Panc1 (cell line): ENCODE measurements around the gene ACER2.

Experiments used
- POLR2AphosphoS5 ChIP-seq: IDR thresholded peaks from 2 replicates; pipeline ENCODE4 v1.6.1; 2012; ENCODE audit warnings: mild to moderate bottlenecking, low read depth, low read length, moderate library complexity
- SIN3A ChIP-seq: IDR thresholded peaks from 2 replicates; pipeline ENCODE4 v1.6.1; 2012; ENCODE audit warnings: low read depth, mild to moderate bottlenecking, low read length, moderate library complexity, borderline replicate concordance; ENCODE audit not compliant: insufficient read depth
- TCF7L2 ChIP-seq: IDR thresholded peaks from 2 replicates; pipeline ENCODE4 v1.6.1; 2011; ENCODE audit warnings: mild to moderate bottlenecking, low read depth, low read length, inconsistent platforms
- TF ChIP-seq, protein P1 (sequence below): fragments of 450-650 bp; IDR thresholded peaks from 2 replicates; pipeline ENCODE4 v1.5.1; 2017; ENCODE audit warnings: mild to moderate bottlenecking
- TF ChIP-seq, protein P2 (sequence below), 2 experiments: IDR thresholded peaks; 2 replicates each; pipeline ENCODE4 v1.6.1; 2011 to 2012; ENCODE audit warnings: low read depth in 2 of 2, control low read depth in 1 of 2, low read length in 1 of 2, mild to moderate bottlenecking in 1 of 2, moderate library complexity in 1 of 2; ENCODE audit not compliant: insufficient read depth in 1 of 2

DNA sequence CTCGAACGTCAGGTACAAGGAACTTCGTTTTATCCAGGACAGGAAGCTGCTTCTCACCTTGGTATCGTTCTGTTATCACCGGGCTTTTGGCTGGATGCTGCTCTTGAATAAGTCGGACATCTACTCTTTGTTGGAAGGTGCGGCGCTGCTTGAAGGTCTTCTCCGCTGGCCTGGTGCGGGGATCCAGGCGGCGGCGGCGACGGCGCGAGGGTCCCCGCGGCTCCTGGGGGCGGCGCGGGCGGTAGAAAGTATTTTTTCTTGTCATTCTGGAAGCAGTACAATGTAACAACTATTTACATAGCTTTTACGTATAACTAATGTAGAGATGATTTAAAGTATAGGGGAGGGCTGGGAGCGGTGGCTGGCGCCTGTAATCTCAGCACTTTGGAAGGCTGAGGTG, 52.3 kb downstream of the ACER2 start:
- TF ChIP-seq, protein P1, sequence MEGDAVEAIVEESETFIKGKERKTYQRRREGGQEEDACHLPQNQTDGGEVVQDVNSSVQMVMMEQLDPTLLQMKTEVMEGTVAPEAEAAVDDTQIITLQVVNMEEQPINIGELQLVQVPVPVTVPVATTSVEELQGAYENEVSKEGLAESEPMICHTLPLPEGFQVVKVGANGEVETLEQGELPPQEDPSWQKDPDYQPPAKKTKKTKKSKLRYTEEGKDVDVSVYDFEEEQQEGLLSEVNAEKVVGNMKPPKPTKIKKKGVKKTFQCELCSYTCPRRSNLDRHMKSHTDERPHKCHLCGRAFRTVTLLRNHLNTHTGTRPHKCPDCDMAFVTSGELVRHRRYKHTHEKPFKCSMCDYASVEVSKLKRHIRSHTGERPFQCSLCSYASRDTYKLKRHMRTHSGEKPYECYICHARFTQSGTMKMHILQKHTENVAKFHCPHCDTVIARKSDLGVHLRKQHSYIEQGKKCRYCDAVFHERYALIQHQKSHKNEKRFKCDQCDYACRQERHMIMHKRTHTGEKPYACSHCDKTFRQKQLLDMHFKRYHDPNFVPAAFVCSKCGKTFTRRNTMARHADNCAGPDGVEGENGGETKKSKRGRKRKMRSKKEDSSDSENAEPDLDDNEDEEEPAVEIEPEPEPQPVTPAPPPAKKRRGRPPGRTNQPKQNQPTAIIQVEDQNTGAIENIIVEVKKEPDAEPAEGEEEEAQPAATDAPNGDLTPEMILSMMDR, result no peak
- TF ChIP-seq POLR2AphosphoS5 (no peak), TCF7L2 (no peak), SIN3A (no peak)
- TF ChIP-seq, protein P2, sequence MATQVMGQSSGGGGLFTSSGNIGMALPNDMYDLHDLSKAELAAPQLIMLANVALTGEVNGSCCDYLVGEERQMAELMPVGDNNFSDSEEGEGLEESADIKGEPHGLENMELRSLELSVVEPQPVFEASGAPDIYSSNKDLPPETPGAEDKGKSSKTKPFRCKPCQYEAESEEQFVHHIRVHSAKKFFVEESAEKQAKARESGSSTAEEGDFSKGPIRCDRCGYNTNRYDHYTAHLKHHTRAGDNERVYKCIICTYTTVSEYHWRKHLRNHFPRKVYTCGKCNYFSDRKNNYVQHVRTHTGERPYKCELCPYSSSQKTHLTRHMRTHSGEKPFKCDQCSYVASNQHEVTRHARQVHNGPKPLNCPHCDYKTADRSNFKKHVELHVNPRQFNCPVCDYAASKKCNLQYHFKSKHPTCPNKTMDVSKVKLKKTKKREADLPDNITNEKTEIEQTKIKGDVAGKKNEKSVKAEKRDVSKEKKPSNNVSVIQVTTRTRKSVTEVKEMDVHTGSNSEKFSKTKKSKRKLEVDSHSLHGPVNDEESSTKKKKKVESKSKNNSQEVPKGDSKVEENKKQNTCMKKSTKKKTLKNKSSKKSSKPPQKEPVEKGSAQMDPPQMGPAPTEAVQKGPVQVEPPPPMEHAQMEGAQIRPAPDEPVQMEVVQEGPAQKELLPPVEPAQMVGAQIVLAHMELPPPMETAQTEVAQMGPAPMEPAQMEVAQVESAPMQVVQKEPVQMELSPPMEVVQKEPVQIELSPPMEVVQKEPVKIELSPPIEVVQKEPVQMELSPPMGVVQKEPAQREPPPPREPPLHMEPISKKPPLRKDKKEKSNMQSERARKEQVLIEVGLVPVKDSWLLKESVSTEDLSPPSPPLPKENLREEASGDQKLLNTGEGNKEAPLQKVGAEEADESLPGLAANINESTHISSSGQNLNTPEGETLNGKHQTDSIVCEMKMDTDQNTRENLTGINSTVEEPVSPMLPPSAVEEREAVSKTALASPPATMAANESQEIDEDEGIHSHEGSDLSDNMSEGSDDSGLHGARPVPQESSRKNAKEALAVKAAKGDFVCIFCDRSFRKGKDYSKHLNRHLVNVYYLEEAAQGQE (IDR thresholded peaks at IDR 0.05; ENCODE audit: insufficient read depth in 1 of 2, low read depth in 2 of 2, low read length in 1 of 2), result no peak
